GM12878 (cell line): ENCODE data around the gene STBD1. TPM values are rescaled to one million over a fixed set of nuclear protein-coding genes. Genes with fewer than 3 reads are reported as not detected.

Experiments
- ATAC-seq: fragments of 200-7000 bp; cut with Tn5 transposase; 3 replicates; pipeline ENCODE4 v1.9.1; 2020; ENCODE audit warnings: mild to moderate bottlenecking, moderate library complexity
- BruUV-seq: library from RNA; stranded (reverse); fragments of 400-500 nt; replicated peaks from 2 replicates; lab custom pipeline; 2021; lab: Mats Ljungman, UMichigan
- CTCF ChIA-PET: fragments of 300-600 bp; sonication (Branson Sonifier 250); formaldehyde crosslinking; extraction: SDS; loops from one replicate; lab custom pipeline; 2021; ENCODE audit warnings: inconsistent platforms; lab: Yijun Ruan, JAX
- POLR2A ChIA-PET: fragments of 350-600 bp; formaldehyde crosslinking; extraction: SDS; loops from one replicate; lab custom pipeline; 2021; ENCODE audit warnings: inconsistent platforms; lab: Charles Lee
- RAD21 ChIA-PET: fragments of 300-600 bp; sonication (Branson Sonifier 250); formaldehyde crosslinking; loops from one replicate; lab custom pipeline; 2023; ENCODE audit warnings: antibody characterized with exemption; ENCODE audit not compliant: unreplicated experiment; lab: Charles Lee
- SMC1A ChIA-PET: fragments of 300-600 bp; sonication (Branson Sonifier 250); formaldehyde crosslinking; loops from one replicate; lab custom pipeline; 2023; ENCODE audit not compliant: unreplicated experiment, uncharacterized antibody; lab: Charles Lee
- DNase-seq: peaks from one replicate; pipeline ENCODE4 v3.0.0-alpha.2; 2011; ENCODE audit warnings: low read depth, low spot score
- FAIRE-seq: peaks from 3 replicates; lab custom pipeline; 2011; peaks lifted over from hg19 to GRCh38; lab: Jason Lieb, UNC
- H2AFZ ChIP-seq: 2 replicates; pipeline ENCODE4 v1.6.0; 2011; ENCODE audit warnings: low read depth, low read length, control low read depth; ENCODE audit not compliant: control insufficient read depth
- H3K27ac ChIP-seq: 2 replicates; pipeline ENCODE4 v1.5.1; 2011; ENCODE audit warnings: control low read depth; ENCODE audit not compliant: control insufficient read depth, insufficient read depth
- H3K27me3 ChIP-seq, 2 experiments: replicated peaks in 1 of 2; 2 replicates each; pipeline versions ENCODE4 v1.6.0 to v1.6.1; 2011; ENCODE audit warnings: low read length in 1 of 2; ENCODE audit not compliant: control insufficient read depth in 2 of 2, insufficient read depth in 2 of 2
- H3K36me3 ChIP-seq, 2 experiments: 2 replicates each; pipeline ENCODE4 v1.5.1; 2011; ENCODE audit warnings: low read length in 1 of 2; ENCODE audit not compliant: control insufficient read depth in 2 of 2, insufficient read depth in 2 of 2
- H3K4me1 ChIP-seq: 2 replicates; pipeline ENCODE4 v1.6.1; 2011; ENCODE audit warnings: mild to moderate bottlenecking, low read length, moderate library complexity, mixed read lengths; ENCODE audit not compliant: control insufficient read depth, insufficient read depth
- H3K4me2 ChIP-seq: 2 replicates; pipeline ENCODE4 v1.6.0; 2011; ENCODE audit warnings: control low read depth; ENCODE audit not compliant: control insufficient read depth, insufficient read depth
- H3K4me3 ChIP-seq: fragments of 200-600 bp; sonication (generic); 2 replicates; pipeline ENCODE4 v1.5.1; 2016
- H3K79me2 ChIP-seq: 2 replicates; pipeline ENCODE4 v1.6.0; 2011; ENCODE audit warnings: low read length; ENCODE audit not compliant: control insufficient read depth, insufficient read depth
- H3K9ac ChIP-seq: 2 replicates; pipeline ENCODE4 v1.8.0; 2011; ENCODE audit warnings: low read length, control low read depth, mixed read lengths; ENCODE audit not compliant: control insufficient read depth, insufficient read depth
- H3K9me3 ChIP-seq: replicated peaks from 3 replicates; pipeline ENCODE4 v1.5.1; 2011; ENCODE audit warnings: mild to moderate bottlenecking, low read length; ENCODE audit not compliant: control insufficient read depth, insufficient read depth
- H4K20me1 ChIP-seq: 2 replicates; pipeline ENCODE4 v1.6.0; 2011; ENCODE audit not compliant: control insufficient read depth, insufficient read depth
- CBX3 ChIP-seq: fragments of 200-600 bp; sonication (generic); IDR thresholded peaks from 2 replicates; pipeline ENCODE4 v1.6.1; 2016; ENCODE audit warnings: low read depth, borderline replicate concordance
- KAT2A ChIP-seq: conservative IDR thresholded peaks from 2 replicates; pipeline ENCODE4 v1.6.1; 2011; ENCODE audit warnings: low read depth, low read length; ENCODE audit not compliant: control insufficient read depth
- MXI1 ChIP-seq: fragments of 150-350 bp; IDR thresholded peaks from 2 replicates; pipeline ENCODE4 v1.6.1; 2011; ENCODE audit warnings: low read depth, mild to moderate bottlenecking, inconsistent platforms, low read length, improper control_type of control experiment
- RFX5 ChIP-seq: IDR thresholded peaks from 2 replicates; pipeline ENCODE4 v1.6.1; 2011; ENCODE audit warnings: low read depth, low read length, improper control_type of control experiment
- RUNX3 ChIP-seq: IDR thresholded peaks from 2 replicates; pipeline ENCODE4 v1.6.1; 2012; ENCODE audit warnings: low read length, inconsistent platforms
- ZNF24 ChIP-seq: fragments of 450-650 bp; IDR thresholded peaks from 2 replicates; pipeline ENCODE4 v1.6.1; 2017; ENCODE audit warnings: antibody characterized with exemption, mild to moderate bottlenecking
- WGBS: methylation state at CpG from one replicate; pipeline ENCODE4 v1.1.6; 2016; ENCODE audit warnings: low lambda C conversion rate; ENCODE audit not compliant: insufficient replicate concordance, insufficient coverage; ENCODE audit errors: missing lambda C conversion rate; 5-methylcytosine and 5-hydroxymethylcytosine counted together
- in situ Hi-C: fragments of 300-500 bp; cut with MboI; formaldehyde crosslinking; loops from 9 replicates; pipeline ENCODE4 v1.14.3; 2018; ENCODE audit warnings: mixed read lengths
- intact Hi-C: fragments of 100-400 bp; cut with micrococcal nuclease; formaldehyde crosslinking; loops from one replicate; pipeline ENCODE4 v1.14.2; 2022; ENCODE audit not compliant: unreplicated experiment
- polyA plus RNA-seq, 11 experiments: library from polyadenylated mRNA; depleted of rRNA in 4 of 11; unstranded in 6 of 11; stranded (reverse) in 5 of 11; fragments of >200 nt; fragmentation: Nextera tagmentation in 4 of 11; fragmentation: Illumina TruSeq in 1 of 11; extraction: Ambion mirVana in 4 of 11; extraction: Trizol in 1 of 11; gene quantifications; 1 replicate in 1 of 11; 2 replicates in 10 of 11; pipeline versions ENCODE4 v1.2.1 to v1.2.3, GENCODE V29; 2011 to 2016; ENCODE audit warnings: inconsistent platforms in 2 of 11, missing spikeins in 2 of 11, low read depth in 1 of 11
- total RNA-seq, 4 experiments: library from RNA; depleted of rRNA in 3 of 4; stranded (reverse); fragments of >200 nt in 3 of 4; fragmentation: Illumina TruSeq in 1 of 4; extraction: Trizol in 1 of 4; gene quantifications; 2 replicates each; pipeline versions ENCODE4 v1.2.1 to v1.2.3, GENCODE V29; 2013 to 2021
- TF ChIP-seq, protein P1 (sequence below): fragments of 150-350 bp; IDR thresholded peaks from 2 replicates; pipeline ENCODE4 v1.6.1; 2016; ENCODE audit warnings: low read depth, low read length

The STBD1 gene
- total and polyA plus RNA-seq, 10 of the 15 experiments (the other 5 are each of a cell fraction or from before 2014, with no cell fraction given), result 0.04 to 0.10 (median 0.05) TPM; not detected in 7

- peaks cover 5 to 6% of the 10 kb centered on the region in 2 experiments for H3K27me3 ChIP-seq
- ATAC-seq (no peak), DNase-seq (no peak), FAIRE-seq (no peak)
- ChIA-PET CTCF (interaction anchor here (1.9 kb wide), 1 partner anchor 122 kb away, joined by 7 read pairs; no protein-coding TSS in a partner anchor), POLR2A (no interaction called here), RAD21 (interaction anchor here (1.5 kb wide), 1 partner anchor 121 kb away, joined by 4 read pairs; no protein-coding TSS in a partner anchor), SMC1A (interaction anchor here (0.5 to 1.8 kb wide), 3 partner anchors 76 to 712 kb away, joined by 3 to 5 read pairs (median 5); no protein-coding TSS in a partner anchor)
- no peak overlapping the region for H2AFZ ChIP-seq
- no peak overlapping the region for H3K4me3 ChIP-seq
- H3K4me2 ChIP-seq, result peak overlapping the region; percentile 64
- TF ChIP-seq MXI1 (no peak), RFX5 (no peak), CBX3 (no peak), ZNF24 (no peak), KAT2A (no peak), RUNX3 (no peak)
- TF ChIP-seq, protein P1, sequence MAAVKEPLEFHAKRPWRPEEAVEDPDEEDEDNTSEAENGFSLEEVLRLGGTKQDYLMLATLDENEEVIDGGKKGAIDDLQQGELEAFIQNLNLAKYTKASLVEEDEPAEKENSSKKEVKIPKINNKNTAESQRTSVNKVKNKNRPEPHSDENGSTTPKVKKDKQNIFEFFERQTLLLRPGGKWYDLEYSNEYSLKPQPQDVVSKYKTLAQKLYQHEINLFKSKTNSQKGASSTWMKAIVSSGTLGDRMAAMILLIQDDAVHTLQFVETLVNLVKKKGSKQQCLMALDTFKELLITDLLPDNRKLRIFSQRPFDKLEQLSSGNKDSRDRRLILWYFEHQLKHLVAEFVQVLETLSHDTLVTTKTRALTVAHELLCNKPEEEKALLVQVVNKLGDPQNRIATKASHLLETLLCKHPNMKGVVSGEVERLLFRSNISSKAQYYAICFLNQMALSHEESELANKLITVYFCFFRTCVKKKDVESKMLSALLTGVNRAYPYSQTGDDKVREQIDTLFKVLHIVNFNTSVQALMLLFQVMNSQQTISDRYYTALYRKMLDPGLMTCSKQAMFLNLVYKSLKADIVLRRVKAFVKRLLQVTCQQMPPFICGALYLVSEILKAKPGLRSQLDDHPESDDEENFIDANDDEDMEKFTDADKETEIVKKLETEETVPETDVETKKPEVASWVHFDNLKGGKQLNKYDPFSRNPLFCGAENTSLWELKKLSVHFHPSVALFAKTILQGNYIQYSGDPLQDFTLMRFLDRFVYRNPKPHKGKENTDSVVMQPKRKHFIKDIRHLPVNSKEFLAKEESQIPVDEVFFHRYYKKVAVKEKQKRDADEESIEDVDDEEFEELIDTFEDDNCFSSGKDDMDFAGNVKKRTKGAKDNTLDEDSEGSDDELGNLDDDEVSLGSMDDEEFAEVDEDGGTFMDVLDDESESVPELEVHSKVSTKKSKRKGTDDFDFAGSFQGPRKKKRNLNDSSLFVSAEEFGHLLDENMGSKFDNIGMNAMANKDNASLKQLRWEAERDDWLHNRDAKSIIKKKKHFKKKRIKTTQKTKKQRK, result no peak
- no peak overlapping the region for H3K27ac ChIP-seq
- 0% methylated on average over 1 of the region's 1 CpG for WGBS
- intact Hi-C loops, result loop anchor here (1.0 kb wide), 1 partner anchor 103 kb away; no protein-coding TSS in a partner anchor
- no TSS peak for BruUV-seq
- H3K36me3 ChIP-seq, result no peaks in the 10 kb centered on the region
- H3K9ac ChIP-seq, result no peak overlapping the region
- no peaks in the 10 kb centered on the region for H3K79me2 ChIP-seq
- peaks cover 11% of the 10 kb centered on the region for H3K9me3 ChIP-seq
- in situ Hi-C loops, result no loop called here
- H3K4me1 ChIP-seq, result peaks cover 24% of the 10 kb centered on the region
- no peaks in the 10 kb centered on the region for H4K20me1 ChIP-seq
Measured at GRCh38 chr4:76301775-76302162, 4.8 kb upstream of the STBD1 start.
